RWPE1 (cell line): ENCODE results near the gene TBC1D24.
"Not testable (repeated sequence)": the region's sequence is repeated elsewhere in the genome, so short reads cannot be mapped to it uniquely, and the experiment has no call there.

Experiments used
- CTCF ChIA-PET: fragments of 350-600 bp; sonication (Branson Sonifier 250); formaldehyde crosslinking; extraction: SDS; loops from one replicate; lab custom pipeline; 2021; lab: Yijun Ruan, JAX
- POLR2A ChIA-PET: fragments of 400-600 bp; formaldehyde crosslinking; extraction: SDS; loops from one replicate; lab custom pipeline; 2020; ENCODE audit warnings: antibody characterized with exemption; ENCODE audit not compliant: low non-redundant PET; lab: Yijun Ruan, JAX
- DNase-seq: peaks from one replicate; pipeline ENCODE4 v3.0.0; 2012; ENCODE audit warnings: low spot score
- H3K27ac ChIP-seq: fragments of 450-650 bp; 2 replicates; pipeline ENCODE4 v1.5.1; 2017
- TF ChIP-seq, protein P1 (sequence below): fragments of 450-650 bp; conservative IDR thresholded peaks from 2 replicates; pipeline ENCODE4 v1.5.1; 2017; ENCODE audit warnings: low read depth, mild to moderate bottlenecking

The TBC1D24 gene

DNA sequence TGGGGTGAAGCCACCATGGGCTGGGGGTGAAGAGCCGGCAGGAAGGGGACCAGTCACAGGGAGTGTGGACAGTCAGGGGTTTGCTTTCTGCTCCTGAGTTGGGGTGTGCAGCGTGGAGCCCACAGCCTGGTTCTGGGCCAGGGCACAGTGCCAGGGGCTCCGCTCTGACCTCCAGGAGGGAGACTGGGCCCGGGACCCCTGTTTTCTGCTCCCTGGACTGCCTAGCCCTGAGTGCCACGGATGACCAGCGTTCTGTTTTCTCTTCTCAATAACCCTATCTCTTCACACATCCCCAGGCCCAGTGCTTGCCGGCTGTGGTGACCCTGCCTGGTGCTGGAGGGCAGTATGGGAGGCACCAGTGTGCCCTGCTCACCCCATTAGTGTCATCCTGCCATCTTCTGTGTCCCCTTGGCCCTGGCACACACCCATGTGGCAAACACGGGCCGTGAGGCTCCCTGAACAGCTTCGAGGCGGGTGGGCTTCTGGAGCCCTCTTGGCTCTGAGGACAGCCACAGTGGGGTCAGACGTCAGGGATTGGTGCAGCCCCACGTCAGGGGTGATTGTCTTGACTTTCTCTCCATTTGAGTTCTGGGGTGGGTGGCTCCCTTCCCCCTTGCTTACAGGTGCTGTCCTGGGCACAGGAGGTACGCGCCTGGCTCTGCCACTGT, 55.2 kb downstream of the TBC1D24 start:
- TF ChIP-seq, protein P1, sequence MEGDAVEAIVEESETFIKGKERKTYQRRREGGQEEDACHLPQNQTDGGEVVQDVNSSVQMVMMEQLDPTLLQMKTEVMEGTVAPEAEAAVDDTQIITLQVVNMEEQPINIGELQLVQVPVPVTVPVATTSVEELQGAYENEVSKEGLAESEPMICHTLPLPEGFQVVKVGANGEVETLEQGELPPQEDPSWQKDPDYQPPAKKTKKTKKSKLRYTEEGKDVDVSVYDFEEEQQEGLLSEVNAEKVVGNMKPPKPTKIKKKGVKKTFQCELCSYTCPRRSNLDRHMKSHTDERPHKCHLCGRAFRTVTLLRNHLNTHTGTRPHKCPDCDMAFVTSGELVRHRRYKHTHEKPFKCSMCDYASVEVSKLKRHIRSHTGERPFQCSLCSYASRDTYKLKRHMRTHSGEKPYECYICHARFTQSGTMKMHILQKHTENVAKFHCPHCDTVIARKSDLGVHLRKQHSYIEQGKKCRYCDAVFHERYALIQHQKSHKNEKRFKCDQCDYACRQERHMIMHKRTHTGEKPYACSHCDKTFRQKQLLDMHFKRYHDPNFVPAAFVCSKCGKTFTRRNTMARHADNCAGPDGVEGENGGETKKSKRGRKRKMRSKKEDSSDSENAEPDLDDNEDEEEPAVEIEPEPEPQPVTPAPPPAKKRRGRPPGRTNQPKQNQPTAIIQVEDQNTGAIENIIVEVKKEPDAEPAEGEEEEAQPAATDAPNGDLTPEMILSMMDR: no peak
- CTCF ChIA-PET: no interaction called here
- POLR2A ChIA-PET: no interaction called here
- H3K27ac ChIP-seq: peak overlapping the region; percentile 91
- DNase-seq: no peak

DNA sequence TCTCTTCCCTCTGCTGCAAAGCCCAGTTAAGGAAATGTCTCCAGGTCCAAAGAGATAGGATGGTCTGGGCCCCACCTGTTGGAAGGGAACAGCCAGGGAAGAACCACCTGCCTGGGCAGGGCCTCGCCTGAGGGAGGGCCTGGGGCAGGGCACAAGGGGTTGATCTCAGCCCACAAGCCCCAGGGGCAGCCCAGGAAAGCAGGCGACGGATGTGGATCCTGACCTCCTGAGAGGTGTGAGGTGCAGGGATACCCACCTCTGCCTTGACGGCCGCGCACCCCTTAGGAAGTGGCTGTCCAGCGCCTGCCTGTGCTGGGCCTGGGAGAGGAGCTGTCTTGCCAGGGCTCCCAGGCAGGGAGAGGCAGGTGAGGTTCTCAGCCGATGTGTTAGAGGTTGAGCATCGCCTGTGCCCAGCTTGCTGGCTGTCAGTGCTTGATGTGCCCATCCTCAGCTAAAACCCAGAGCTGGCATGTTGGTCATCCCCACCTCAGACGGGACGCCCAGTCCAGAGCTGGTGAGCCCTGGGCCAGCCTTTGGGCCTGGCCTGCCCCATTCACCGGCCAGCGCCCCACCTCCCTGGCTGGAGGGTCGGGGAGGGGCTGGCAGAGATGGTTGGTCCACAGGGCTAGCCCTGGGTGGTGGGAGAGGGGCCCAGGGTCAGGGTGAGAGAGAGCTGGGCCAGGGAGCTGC, 55.8 kb downstream of the TBC1D24 start:
- ChIA-PET POLR2A (interaction anchor here (1.7 kb wide), 1 partner anchor 10 kb away, joined by 6 read pairs; the partner anchor contains the start of gene AMDHD2), CTCF (no interaction called here)
- TF ChIP-seq, protein P1: no peak
- DNase-seq: no peak
- H3K27ac ChIP-seq: peak overlapping the region; percentile 91

DNA sequence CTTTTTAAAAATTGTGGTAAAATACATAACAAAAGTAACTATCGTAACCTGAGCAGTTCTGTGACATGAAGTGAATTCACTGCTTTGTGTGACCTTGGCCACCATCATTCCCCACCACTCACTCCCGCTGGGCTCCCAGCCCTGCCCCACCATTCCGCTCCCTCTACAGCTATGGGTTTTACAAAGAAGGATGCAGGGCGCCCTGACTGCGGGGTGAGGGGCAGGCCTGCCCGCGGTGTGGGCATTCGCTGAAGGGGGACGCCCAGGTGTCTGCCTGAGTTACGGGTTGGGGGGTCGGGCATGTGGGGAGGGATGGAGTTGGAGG, 56.4 kb downstream of the TBC1D24 start, which contains the start of gene CEMP1:
Gene CEMP1 (minus strand): TSS at position 38 of the 325 bp plus-strand sequence. CDS start 335 bp downstream, outside the sequence.
- TF ChIP-seq, protein P1: no peak
- POLR2A ChIA-PET: interaction anchor here (1.7 kb wide), 1 partner anchor 11 kb away, joined by 6 read pairs; the partner anchor contains the start of gene AMDHD2
- peak within 1 kb of the TSS; percentile 91 for H3K27ac ChIP-seq
- CTCF ChIA-PET: no interaction called here
- no peak for DNase-seq

DNA sequence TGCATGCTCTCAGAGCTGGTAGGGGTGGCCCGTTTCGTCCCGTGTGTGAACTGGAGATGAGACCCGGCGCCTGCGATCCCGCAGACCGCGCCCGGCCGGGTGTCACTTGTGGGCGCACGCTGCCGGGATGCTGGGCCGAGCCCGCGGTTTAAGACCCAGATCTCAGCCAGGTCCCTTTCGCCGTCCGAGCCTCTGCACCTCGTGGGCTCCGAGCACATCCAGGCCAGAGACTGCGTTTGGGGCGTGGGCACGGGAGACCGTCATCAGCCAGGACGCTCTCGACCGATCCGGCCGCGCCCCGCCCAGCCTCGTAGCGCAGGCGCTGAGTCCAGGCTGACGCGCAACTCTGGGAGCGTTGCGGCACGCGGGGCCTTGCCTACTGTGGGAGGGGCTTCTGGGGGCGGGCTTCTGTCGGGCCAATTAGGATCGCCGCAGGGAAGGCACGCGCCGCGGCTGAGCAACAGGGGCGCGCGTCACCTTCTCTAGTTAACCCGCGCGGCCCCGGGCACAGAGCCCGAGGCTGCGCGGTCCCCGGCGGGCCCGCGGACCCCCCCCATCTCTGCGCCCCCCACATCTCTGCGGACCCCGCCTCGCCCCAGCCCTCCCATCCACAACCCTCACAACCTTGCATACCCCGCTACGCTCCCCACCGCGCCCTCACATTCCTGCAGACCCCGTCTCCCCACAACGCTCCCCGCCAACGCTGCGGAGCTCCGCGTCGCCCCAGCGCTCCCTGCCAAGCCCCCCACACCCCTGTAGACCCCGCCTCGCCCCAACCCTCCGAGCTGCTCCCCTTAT, 57.0 kb downstream of the TBC1D24 start:
- TF ChIP-seq, protein P1: no peak
- POLR2A ChIA-PET: interaction anchor here (1.7 kb wide), 1 partner anchor 11 kb away, joined by 6 read pairs; the partner anchor contains the start of gene AMDHD2
- DNase-seq: peak; percentile 94
- peak overlapping the region; percentile 91 for H3K27ac ChIP-seq
- CTCF ChIA-PET: interaction anchor here (0.5 kb wide), 1 partner anchor 14 kb away, joined by 3 read pairs; no protein-coding TSS in a partner anchor

DNA sequence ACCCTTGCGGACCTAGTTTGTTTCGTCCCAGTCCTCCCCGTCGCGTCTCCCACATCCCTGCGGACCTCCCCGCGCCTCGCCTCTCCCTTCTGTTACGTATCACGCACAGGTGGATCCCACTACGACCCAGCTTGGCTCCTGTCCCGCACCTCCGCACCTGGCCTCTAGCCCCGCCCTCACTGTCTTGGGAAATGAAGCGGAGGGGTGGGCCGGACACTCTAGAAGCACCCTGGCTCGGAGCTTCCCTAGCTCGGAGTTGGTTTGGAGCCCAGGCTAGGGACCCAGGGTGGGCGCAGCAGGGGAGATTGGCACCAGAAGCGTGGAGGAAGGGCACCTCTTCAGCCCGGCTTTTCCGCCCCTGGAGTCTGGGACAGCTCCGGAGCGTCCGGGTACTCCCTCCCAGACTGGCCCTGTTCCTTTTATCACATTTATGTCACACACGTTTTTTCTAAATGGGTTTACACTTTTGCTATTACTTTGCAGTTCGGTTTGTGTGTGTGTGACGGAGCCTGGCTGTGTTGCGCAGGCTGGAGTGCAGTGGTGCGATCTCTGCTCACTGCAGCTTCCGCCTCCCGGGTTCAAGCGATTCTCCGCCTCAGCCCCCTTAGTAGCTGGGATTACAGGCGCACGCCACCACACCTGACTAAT, 57.7 kb downstream of the TBC1D24 start:
- peak; percentile 59 for DNase-seq

DNA sequence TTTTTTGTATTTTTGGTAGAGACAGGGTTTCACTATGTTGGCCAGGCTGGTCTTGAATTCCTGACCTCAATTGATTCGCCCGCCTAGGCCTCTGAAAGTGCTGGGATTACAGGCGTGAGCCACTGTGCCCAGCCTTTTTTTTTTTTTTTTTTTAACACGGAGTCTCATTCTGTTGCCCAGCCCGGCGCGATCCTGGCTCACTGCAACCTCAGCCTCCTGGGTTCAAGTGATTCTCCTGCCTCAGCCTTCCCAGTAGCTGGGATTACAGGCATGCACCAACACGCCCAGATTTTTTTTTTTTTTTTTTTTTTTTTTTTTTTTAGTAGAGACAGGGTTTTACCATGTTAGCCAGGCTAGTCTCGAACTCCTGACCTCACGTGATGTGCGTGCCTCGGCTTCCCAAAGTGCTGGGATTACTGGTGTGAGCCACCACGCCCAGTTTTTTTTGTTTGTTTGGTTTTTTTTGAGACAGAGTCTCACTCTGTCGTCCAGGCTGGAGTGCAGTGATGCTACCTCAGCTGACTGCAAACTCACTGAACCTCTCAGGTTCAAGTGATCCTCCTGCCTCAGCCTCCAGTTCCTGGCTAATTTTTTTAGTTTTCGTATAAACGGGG, 58.3 kb downstream of the TBC1D24 start:
- POLR2A ChIA-PET, DNase-seq: not testable (repeated sequence)
- peak overlapping the region; percentile 91 for H3K27ac ChIP-seq
- CTCF ChIA-PET: interaction anchor here (0.6 kb wide), 1 partner anchor 350 kb away, joined by 3 read pairs; no protein-coding TSS in a partner anchor

More for the DNA sequence above, 57.7 kb downstream of the TBC1D24 start:
- TF ChIP-seq, protein P1: no peak
- ChIA-PET POLR2A (interaction anchor here (1.7 kb wide), 1 partner anchor 12 kb away, joined by 6 read pairs; the partner anchor contains the start of gene AMDHD2), CTCF (interaction anchor here (0.5 to 0.6 kb wide), 2 partner anchors 15 to 349 kb away, joined by 3 read pairs; no protein-coding TSS in a partner anchor)
- H3K27ac ChIP-seq: peak overlapping the region; percentile 91
